ENCODE data around the gene HOXD4. TPM values are rescaled to one million over a fixed set of nuclear protein-coding genes. Genes with fewer than 3 reads are reported as not detected.

Gene HOXD4
- total RNA-seq, 1 experiment from 2014 or later, result 7.2 TPM

DNA sequence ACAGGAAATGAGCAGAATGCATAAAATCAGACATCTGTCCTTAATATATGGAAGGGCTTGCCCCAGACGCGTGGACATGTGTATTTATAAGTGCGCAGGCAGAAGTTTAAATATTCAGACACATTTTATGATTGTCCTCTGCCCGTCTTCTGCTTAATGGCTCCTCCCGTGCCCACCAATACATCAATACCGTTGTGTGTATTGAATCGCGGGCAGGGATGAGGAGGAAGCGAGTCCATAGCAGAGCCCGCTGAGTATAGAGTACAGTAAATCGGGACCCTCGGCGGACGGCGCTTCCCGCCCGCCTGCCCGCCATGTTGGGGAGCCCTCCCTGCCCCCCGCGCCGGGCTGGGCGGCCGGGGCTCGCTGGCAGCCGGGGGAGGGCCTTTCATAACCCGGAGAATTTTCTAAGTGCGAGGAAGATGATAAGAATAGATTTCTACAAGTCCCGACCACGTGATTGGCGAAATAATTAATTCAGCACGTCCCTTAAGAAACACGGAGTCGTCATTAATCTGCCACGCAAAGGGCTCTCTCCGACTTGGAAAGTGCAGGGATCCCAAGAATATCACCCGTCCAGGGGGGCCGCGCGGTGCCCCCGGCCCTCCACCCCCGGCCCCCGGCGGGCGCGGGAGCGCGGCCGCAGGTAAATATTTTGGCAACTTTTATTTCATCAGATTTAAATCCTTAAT lies 5.6 kb downstream of the HOXD4 start, which contains the start of gene HOXD3:
Gene HOXD3 (plus strand): TSS at position 501 of the 692 bp plus-strand sequence. CDS start 11,808 bp downstream, outside the sequence.
- no peak for DNase-seq (ENCODE audit: low read depth)

DNA sequence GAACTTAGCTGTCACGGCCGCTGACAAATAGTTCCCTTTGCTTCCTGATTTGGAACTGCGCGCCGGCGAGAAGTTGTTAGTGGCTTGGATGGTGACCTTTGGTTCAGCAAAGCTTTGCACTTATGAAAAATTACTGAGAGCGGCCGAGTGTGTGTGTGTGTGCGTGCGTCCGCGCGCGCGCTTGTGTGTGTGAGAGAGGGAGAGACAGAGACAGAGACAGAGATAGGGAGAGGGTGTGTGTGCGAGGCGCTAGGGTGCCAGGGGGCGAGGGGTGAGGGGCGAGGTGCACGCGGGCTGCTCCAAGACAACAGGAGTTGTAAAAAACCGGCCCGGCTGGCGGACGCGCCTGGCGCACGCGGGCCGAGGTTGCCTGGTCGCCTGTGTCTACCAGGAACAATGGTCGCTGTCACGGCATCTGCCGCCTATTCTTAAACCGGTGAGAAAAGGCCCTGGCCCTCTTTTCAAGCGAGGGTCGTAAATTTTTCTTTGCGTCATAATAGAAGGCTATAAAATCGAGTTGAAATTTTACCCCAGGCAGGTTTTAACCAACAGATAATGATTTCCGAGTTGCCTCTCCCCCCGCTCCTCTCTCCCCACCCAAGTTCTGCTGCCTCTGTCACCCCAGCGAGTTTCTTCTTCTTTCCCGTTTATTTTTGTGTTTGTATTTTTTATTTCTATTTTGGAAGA lies 6.3 kb downstream of the HOXD4 start:
- no peak for DNase-seq (ENCODE audit: low read depth)

DNA sequence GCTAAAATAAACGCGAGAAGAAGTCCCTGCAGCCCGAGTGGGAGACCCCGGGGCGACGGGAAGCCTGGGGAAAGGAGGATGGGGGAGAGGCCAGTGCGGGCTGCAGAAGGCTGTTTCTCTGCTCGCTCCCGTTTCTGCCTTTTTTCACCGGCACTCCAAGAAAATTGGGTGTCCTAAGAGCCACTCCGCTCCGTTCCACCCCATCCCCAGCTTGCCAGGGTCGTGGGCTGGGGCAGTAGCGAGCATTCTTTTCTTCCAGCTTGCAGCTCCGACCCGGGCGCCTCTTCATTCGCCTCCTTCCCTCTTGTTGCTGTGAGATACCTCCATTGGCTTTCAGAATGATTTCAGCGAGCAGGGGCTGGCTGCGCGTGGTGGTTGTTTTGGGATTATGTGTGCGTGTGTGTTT lies 6.8 kb downstream of the HOXD4 start:
- DNase-seq (ENCODE audit: low read depth), result no peak

DNA sequence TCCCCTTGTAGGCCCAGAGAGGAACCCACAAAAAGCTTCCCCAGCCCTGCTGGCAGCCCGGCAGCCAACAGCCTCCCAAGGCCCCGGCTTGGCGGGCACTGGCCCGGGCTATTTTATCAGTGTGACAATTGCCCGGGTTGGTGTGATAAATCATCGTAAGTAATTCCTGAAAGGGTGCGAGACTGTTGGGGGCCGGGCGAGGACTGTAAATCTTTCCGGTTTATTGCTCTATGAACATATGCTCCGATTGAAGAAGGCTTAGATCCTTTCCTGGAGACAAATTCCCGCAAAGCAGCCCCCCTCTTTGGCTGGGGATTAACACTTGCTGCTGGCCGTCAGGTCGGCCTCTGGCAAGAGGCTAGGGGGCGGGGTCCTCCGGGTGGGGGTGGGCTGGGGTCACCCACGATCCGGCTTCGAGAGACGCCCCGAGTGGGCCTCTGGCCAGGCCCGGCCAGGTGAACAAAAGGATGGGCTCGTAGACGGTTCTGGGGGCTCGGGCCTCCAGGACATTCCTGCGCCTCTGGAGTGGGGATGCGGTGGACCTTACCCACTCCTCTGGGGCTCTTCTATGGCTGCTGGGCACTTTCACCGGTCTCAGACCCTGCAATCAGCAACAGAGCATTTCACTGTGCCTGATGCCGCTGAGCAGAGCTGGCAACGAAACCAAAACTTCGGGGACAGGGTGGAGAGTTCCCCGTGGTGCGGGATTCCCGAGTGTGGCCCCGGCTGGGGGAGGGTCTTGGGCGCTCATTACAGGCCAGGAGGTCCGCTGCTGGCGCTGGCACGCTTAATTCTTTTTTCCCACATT lies 7.7 kb downstream of the HOXD4 start:
- no peak for DNase-seq (ENCODE audit: low read depth)

DNA sequence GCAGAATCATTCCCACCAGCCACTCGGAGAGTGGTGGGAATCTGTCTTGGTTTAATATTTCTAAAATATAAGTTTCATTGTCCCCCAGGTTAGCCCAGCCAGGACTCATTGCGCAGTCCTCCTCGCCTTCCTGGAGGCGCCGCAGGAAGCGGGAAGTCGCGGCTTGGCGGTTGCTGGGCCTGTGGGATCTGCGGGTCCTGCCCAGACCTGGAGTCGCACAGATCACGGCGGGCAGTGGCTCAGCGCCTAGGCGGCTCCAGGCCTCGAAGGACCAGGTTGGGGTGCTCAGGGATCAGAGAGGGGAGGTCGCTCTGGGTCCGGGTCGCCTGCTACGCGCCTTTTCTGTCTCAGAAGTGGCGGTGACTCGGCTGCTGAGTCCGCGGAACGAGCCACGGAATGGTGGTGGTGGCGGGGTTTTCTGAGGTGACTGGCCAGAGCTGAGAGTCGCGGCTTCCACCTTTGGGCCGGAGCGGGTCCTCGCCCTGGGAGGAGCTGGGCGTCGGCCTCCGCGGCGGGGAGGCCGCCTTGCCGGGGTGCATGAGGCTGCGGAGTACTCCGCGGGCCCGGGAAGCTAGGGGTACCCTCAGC lies 8.4 kb downstream of the HOXD4 start:
- DNase-seq (ENCODE audit: low read depth), result no peak

DNA sequence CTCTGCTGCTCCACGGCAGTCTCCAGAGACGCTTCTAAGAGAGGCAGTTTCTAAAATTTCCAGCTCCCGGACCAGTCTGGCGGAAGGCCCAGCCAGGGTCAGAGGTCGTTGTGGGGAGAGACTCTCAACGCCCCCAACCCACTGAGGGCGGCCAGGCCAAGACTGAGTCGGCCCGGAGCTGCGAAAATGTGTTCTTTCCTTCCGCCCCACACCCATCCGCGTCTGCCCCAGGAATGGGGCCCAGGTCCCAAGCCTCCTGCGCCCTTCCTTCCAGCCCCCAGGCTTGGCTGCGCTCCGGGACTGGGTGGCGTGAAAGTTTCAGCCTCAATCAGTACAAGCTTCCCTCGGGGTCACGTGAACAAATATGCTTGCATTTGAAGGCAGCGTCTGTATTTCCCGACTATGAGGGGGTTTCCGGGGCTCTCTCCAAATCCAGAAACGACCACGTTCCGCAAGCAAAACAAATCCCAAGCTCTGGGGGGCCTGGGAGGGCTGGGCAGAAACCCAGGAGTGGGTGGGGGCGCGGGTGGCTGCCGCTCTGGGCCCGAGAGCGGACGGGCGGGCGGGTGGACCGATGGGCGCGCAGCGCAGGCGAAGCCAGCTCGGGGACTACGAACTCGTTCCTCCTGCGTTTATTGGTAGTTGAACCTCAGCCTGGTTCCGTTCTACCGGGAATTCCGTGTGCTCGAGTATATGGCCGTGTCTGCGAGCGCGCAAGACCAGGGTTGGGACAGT lies 9.1 kb downstream of the HOXD4 start:
- DNase-seq (ENCODE audit: low read depth), result no peak

DNA sequence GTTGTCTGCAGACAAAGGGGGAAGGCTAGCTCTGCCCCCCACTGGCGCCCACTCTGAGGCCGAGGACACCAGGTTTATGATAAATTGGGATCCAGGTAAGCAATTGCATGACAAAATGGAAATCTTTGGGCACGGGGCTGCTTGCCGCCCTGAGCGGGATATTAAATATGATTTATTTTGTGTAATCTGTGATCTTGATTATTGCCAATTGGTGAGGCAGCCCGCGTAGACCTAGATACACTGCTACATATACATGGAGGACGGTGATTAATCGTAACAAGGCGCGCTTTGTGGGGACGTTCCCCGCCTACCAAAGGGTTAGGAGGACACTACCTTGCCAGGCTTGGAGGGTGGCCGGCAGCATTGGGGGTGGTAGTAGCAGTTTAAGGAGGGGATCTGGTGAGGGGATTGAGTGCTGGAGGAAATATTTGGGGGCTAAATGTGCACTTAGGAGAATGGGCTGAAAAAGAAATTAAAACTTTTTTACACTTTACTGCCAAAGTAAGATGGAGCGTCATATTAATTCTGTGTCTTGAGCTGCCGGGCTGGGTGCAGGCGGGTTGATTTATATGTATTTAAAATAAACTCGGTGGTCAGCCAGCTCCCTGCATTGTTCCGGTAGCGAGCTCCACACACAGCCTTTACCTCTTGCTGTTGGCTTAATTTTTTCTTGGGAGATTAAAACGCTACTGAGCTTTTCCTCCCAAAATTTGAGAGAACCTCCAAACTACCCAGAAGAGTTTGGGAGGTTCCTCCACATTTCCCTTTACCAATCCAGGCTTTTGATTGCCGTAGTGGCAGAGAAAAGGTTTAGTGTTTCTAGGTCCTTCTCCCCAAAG lies 9.9 kb downstream of the HOXD4 start:
- DNase-seq (ENCODE audit: low read depth), result no peak

DNA sequence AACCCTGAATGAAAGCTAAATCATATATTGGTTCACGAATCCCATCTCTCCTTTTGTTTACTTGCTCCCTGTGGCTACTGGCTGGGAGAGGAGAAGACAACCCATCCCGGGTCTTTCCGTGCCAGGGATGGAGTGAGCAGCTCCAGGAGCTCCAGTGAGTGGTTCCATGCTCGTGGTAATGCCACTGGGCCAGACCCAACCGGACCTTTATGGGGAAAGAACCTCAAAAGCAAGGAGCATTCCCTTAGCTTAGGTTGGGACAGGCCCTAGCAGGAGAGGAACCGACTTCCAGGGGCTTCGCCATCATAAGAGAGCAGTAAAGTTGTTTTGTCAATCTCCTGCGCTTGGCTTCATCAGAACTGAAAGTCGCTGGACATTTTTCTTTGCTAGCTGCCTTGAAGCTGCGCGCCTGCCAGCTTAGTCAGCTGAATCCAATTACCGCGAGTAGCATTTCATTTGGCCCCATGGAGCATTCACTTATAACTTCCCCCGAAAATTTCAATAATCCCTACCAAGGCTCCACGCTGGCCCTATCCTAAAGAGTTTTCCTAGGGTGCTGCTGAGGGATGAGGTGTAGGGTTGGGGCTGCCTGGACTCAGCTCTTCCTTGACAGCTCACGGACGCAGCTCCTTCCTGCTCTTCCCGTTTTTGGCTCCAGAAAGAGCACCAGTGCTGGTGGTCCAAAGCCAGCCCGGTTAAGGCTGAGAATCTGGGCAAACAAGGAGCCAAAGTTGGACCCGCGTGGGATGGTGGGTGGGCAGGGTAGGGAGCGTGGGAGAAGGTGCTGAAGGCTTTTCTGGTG lies 10.7 kb downstream of the HOXD4 start:
- DNase-seq (ENCODE audit: low read depth), result no peak

DNA sequence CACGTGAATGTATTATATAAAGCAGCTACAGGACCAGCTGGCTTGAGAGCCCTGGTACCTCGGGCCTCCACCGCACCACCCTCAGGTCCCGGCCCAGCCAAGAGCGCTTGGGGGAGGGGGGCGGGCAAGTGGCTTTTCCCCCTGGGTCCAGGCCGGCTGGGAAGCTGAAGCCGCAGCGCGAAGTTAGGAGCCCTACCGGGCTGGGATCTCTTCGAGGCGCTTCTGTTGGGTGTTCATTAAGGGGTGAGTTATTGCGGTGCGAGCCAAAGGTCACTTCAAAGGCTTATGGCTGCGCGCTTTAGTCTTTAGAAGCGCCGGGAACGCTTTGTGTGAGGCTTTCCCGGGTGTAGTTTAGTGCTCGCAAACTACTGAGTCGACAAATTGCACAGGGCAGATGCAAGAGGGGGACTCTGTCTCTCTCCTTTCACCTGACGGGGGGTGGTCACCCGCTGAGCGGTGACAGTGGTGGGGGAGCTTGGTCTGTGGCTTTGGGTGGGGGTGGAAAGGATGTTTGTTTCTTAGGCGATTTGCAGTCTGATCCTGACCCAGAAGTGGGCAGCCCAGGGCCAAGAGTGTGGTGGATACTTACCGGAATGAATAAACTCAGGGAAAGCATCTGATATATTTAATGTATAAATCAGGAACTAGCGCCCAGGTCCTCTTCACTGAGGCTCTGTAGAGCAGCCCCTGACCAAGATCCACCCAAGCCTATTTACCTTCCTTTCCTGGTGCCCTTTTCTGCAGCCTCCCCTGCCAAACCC lies 11.7 kb downstream of the HOXD4 start:
- DNase-seq (ENCODE audit: low read depth), result no peak

DNA sequence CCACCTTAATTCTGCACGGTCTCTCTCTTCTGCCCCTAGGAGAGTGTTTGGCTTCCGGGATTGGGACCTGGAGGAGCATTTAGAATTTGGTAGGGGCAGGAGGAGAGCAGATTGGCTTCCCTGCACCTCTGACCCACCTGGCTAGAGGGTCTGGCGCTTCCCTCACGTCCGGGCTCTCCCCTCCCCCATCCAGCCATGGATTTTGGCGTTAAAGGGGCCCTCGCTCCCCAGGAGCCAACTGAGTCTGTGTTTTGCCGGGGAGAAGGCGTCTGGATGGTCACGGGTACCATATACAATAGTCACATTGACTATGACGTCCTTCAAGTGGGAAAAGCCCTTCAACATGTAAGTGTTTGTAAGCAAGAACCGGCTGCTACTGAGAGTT lies 12.3 kb downstream of the HOXD4 start:
- no peak for DNase-seq (ENCODE audit: low read depth)

DNA sequence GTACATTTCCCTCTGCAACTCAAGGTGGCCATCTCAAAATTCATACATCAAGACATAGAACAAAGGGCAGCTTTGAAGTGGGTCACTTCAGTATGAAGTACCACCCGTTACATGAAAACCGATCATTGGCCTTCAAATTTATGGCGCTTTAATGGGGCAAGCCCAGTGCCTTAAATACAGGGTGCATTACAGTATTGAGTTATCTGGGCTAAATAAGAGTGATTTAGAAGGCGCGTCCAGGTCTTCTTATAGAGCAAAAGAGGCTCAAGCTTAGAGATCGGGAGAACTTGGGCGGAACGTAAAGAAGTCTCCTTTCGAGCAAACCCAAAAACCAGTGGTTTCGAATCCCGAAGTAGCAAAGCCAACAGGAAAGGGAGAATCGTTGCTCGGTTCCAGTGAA lies 12.9 kb downstream of the HOXD4 start:
- no peak for DNase-seq (ENCODE audit: low read depth)

DNA sequence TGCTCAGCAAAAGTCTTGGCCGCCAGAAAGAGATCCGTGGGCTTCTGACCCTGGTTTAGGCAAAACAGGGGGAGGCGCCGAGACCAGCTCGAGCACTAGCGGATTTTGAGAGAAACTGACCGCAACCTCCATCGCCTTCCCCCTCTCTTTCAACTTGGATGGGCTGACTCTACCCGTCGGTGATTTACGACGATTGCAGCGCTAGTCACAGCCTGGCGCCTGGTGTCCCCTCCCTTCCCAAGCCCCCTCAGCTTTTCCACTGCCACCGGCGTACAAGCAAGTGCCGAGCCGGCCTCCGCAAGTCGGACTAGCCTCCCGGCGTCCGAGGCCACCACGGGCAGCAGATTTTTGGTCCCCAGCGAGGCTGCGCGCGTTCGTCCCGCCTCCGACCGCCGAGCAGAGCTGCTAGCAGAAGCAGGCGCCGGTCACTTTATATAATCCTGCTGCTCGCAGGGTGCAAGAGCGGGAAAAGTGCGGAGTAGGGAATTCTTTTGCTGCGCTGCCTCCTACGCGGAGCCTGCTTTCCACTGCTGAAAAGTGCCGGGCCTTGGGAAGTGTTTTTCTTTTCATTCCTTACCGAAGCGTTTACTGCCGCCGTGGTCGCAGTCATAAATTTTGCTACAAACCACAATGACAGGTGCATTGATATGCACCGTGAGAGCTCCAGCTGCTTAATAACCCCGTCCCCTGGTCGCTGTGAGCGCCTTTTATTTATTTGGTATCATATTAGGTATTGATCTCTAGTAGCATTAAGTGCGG lies 13.4 kb downstream of the HOXD4 start:
- DNase-seq (ENCODE audit: low read depth), result no peak

DNA sequence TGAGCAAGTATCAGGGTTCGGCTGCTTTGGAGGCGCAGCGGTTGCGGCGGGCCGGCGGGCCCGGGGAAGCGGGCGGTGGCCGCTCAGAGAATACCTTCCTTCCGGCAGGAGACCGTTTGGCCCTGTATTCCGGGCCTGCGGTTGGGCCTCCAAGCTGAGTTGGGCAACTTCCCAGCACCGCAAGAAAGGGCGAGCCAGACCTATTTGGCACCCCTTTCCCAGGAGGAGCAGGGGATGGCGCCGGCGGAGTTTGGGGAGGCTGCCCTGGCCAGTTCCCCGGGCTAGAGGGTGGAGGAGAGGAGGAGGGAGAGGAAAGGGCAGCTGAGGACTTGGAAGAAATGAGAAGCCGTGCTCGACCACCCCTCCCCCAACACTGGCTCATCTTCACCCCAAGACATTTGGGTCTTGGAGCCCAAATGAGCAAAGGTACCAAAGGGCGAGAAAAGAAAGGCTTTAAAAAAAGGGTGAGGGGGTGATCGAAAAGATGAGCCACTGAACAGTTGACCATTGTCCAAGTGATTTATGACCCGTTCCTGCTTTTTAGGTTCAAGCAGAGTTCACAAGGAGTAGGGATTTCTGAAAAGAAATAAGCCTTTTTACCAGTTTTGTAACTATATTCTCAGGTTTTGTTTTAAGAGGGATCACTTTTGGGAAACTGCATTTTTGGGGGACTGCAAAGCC lies 14.2 kb downstream of the HOXD4 start:
- DNase-seq (ENCODE audit: low read depth), result no peak

DNA sequence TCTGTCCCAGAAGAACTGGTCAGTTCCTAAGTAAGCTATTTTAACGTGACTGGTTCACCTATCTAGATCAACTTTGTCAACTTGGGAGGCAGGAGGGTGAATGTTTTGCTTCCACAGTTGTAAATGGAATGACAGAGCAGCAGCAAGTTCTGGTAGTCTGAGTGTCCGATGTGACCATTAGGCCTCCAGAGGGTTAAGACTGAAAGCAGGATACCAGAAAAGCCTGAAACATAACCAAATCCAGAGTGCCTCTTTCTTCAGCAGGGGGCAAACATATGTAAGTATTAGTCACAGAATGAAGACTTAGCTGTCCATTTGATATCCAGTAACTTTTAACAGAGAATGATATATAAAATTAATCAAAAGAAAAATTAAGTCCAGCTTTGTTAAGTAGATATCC lies 14.9 kb downstream of the HOXD4 start:
- DNase-seq (ENCODE audit: low read depth), result no peak

DNA sequence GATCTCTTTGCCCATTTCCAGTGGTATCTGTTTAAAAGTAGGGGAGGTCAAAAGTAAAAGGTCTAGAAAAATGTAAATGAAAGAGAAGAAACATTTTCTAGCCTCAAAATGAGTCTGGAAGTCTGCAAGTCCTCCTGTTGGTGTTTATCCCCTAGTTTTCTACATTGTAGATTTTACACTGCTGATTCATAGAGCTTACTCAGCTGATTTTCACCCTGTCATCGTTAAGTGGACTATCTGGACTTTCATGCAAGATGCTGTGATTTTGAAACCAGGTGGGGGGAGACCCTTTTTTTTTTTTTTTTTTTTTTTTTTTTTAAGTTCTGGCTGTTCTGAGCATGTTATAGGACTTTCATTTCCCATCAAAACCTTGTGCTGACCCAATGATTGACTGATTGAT lies 16.0 kb downstream of the HOXD4 start:
- no peak for DNase-seq (ENCODE audit: low read depth)

DNA sequence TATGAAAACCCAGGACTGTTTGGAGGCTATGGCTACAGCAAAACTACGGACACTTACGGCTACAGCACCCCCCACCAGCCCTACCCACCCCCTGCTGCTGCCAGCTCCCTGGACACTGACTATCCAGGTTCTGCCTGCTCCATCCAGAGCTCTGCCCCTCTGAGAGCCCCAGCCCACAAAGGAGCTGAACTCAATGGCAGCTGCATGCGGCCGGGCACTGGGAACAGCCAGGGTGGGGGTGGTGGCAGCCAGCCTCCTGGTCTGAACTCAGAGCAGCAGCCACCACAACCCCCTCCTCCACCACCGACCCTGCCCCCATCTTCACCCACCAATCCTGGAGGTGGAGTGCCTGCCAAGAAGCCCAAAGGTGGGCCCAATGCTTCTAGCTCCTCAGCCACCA lies 17.8 kb downstream of the HOXD4 start:
- DNase-seq (ENCODE audit: low read depth), result no peak

DNA sequence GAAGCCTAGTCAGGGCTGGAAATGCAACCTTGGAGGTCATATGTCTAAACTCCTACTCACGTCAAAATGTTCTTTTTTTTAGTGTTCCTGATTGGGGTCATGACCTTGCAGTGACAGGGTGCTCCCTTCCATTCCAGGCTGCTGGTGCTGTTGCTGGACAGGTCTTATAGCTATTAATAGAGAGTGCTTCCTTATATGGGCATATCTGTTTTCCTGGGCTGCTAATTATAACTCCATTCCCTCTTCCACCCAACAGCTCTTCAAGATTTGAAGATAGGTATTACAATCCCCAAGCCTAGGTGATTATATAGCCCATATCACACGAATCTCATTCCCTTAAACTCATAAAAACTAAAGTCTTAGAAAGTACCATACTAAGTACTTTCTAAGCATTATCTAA lies 18.4 kb downstream of the HOXD4 start:
- DNase-seq (ENCODE audit: low read depth), result no peak

Data from RPMI7951 (cell line).